SK-MEL-5 (cell line): ENCODE data around the gene PTCH1. TPM values are rescaled to one million over a fixed set of nuclear protein-coding genes. Genes with fewer than 3 reads are reported as not detected.

Experiments used
- DNase-seq: peaks from one replicate; pipeline ENCODE4 v3.0.0-alpha.2; 2016; ENCODE audit warnings: low read depth, low spot score
- in situ Hi-C: cut with HindIII; loops from 2 replicates; pipeline ENCODE4 v1.10.0; 2016; ENCODE audit warnings: low sequenced_read_pairs, high pct_unique_total_duplicates, low pct_unique_long_range_greater_than_20kb
- total RNA-seq: library from RNA; depleted of rRNA; stranded (reverse); fragments of >200 nt; shearing (Covaris generic); gene quantifications from 2 replicates; pipeline ENCODE4 v1.2.3, GENCODE V29; 2014

PTCH1 gene
- total RNA-seq, 1 experiment from 2014 or later, result 3.8 TPM

DNA sequence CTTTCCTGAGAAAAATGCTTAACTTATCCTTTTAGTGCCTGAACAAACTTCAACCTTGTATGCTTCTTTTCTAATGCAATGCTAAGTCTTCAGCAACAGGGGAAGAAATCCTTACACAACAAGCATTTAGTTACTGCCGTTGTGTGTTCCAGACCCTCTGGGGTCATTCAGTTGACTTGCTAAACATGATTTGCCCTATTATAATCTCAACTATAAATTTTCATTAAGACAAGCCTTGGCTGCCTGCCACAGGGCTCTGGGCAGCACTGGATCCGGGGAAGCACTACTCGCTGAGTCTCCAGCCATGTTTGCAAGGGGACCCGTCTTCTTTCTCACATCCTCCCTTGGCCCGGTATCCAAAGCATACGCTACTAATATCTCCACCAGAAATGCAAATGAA is 58.1 kb downstream of the PTCH1 start:
- in situ Hi-C loops, result no loop called here

DNA sequence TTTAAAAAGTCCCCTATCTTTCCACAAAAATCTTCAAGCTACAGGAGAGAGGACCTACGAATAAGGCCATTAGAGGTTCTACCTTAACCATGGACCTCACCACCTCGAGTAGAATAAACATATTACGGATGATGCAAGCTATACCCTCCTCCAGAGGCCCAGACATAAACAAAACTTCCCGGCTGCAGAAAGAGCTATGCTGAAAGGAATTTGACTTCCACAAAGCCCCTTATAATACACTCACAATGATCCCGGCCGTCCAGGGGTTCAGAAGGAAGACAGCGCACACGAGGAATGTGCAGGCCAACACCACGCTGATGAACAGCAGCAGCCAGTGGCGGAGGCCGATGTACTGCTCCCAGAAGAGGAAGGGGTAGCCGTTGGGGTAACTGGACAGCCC is 59.0 kb downstream of the PTCH1 start:
- no peak for DNase-seq
- in situ Hi-C loops, result no loop called here

More for the DNA sequence above, 58.1 kb downstream of the PTCH1 start:
- DNase-seq, result no peak

GRCh38 chr9:95455714-95456113 is 61.1 kb downstream of the PTCH1 start:
- DNase-seq, result no peak
- in situ Hi-C loops, result no loop called here

- in situ Hi-C loops, result no loop called here
Observed at GRCh38 chr9:95452176-95452575, 64.6 kb downstream of the PTCH1 start.

GRCh38 chr9:95451065-95451426 is 65.7 kb downstream of the PTCH1 start:
- in situ Hi-C loops, result no loop called here
- no peak for DNase-seq

More at GRCh38 chr9:95452176-95452575, 64.6 kb downstream of the PTCH1 start:
- no peak for DNase-seq

GRCh38 chr9:95450171-95451064 is 66.4 kb downstream of the PTCH1 start:
- no peak for DNase-seq
- in situ Hi-C loops, result no loop called here

GRCh38 chr9:95449016-95449415 is 67.8 kb downstream of the PTCH1 start:
- DNase-seq, result no peak
- in situ Hi-C loops, result no loop called here

GRCh38 chr9:95447660-95448420 is 68.9 kb downstream of the PTCH1 start:
- in situ Hi-C loops, result no loop called here
- no peak for DNase-seq

- in situ Hi-C loops, result no loop called here
- no peak for DNase-seq
Observed at GRCh38 chr9:95446984-95447383, 69.8 kb downstream of the PTCH1 start.

GRCh38 chr9:95446259-95446658 is 70.5 kb downstream of the PTCH1 start:
- in situ Hi-C loops, result no loop called here
- no peak for DNase-seq

DNA sequence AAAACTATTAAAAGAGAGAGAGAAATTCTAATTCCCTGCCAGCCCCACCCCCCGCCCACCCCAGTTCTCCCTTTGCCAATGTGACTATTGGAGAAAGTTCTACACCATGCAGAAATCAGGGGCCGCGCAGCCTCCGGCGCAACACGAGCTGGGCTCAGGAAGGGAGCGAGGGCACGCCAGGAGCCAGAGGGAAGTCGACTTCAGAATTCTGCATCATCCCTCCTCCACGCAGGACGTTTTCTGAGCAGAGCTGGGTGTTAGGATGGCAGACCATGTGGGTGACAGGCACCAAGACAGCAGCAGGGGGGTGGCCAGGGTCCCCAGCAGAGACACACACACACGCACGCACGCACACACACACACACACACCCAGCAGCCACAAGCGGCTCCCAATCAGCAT is 72.6 kb downstream of the PTCH1 start:
- DNase-seq, result no peak
- in situ Hi-C loops, result no loop called here

DNA sequence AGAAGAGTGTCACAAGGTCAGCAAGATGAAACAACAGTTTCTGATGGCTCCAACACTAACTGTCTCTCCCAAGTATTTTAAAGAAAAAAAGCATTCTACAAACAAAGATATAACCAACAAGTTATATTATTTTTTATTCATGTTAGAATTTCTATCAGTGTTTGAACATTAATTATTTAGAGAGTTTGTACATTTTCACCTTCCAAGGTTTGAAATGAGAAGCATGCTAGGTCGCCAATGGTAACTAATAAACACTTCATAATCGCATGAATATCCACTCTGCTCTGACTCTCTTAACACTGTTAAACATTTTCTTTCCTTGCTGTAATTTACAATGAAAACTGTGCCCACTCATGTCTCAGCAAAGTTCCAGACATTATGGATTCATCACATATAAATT is 73.5 kb downstream of the PTCH1 start:
- in situ Hi-C loops, result no loop called here
- DNase-seq, result no peak

DNA sequence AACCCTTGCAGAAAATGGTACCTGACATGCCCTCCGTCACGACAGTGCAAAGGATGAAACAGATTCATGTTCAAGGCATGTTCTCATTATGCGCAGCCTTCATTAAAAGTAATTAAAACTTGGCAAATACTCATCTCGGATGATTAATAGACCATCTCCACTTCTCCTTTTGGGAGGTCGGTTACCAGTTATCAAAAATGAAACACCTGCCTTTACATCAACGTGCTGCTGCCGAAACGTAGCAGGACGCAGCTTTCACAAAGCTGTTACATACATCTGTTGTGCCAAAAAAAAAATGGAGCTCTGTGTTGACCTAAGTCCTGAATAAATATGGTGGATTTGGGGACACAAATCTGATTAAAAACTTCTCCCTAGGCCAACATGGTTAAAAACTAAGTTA is 75.7 kb downstream of the PTCH1 start:
- no peak for DNase-seq
- in situ Hi-C loops, result no loop called here

DNA sequence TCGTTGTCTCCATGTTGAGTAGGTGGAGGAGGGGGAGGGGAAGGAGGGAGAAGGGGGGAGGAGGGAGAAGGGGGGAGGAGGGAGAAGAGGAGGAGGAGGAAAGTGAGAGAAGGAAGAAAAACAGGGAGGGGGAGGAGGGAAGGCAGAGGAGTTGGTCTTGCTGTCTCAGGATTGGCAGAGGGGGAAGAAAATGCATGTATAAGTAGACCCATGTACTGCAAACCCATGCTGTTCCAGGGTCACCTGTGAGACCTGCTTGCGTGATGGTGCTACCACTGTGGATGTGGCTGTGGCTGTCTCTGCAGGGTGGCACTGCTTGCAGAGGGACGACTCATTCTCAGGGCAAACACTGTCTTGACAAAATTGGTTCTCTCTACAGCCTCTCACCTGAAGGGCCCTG is 76.3 kb downstream of the PTCH1 start:
- DNase-seq, result no peak
- in situ Hi-C loops, result no loop called here

GRCh38 chr9:95438561-95439357 is 78.0 kb downstream of the PTCH1 start:
- DNase-seq, result no peak
- in situ Hi-C loops, result no loop called here

DNA sequence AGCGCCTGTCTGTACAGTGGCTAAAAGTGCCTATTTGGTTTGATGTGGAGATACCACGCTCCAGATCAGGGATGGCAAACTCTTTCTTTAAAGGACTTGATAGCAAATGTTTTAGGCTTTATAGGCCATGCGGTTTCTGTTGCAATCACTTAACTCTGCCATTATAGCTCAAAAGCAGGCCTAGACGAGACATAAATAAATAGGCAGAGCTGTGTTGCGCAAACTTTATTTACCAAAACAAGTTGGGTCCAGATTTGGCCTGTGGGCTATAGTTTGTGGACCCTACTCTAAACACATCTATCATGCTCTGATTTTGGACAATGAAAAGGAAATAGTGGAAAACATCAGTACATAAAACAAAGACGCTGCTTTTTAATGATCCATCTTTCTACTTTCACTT is 79.2 kb downstream of the PTCH1 start:
- no peak for DNase-seq
- in situ Hi-C loops, result no loop called here

- in situ Hi-C loops, result no loop called here
- no peak for DNase-seq
Observed at GRCh38 chr9:95436416-95436815, 80.4 kb downstream of the PTCH1 start.

- peak; percentile 15 for DNase-seq
- in situ Hi-C loops, result no loop called here
Observed at GRCh38 chr9:95435074-95435728, 81.6 kb downstream of the PTCH1 start.
